HG03095 (cell line): ENCODE results near the gene CCDC27.
A peak's percentile ranks its signal among the peaks of the same experiment; 100 is the strongest.
"Not testable (repeated sequence)": the region's sequence is repeated elsewhere in the genome, so short reads cannot be mapped to it uniquely, and the experiment has no call there.

Experiments used
- ATAC-seq: cut with Tn5 transposase; IDR thresholded peaks from one replicate; pipeline ENCODE4 v1.9.1; 2021; ENCODE audit warnings: moderate library complexity; ENCODE audit not compliant: unreplicated experiment

Gene CCDC27

DNA sequence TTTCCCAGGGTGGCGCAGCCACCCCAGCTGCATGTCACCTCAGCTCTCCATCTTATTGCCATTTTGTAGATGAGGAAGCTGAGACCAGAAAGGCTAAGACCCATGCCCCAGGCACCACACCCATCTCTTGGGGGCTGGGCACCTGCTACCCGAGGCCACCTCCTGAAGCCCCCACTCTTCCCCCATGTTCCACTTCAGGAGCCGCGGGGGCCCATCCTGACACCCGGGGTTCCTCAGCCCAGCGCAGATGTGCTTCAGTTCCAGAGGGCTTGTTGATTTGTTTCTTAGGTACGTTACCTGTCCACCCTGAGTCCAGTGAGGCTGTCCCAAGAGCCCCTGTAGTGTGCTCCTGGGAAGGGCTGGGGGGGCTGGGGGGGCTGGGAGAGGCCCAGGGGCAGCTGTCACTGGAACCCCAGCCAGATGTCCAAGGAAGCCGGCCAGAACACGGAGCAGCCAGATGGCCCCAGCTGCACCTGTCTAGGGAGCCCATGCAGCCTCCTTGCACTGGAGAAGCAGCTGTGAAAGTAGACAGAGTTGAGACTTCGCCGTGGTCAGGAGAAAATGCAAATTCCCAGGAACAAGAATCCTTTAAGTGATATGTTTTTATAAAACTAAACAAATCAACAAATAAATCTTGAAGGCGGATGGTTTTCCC, 17.1 kb upstream of the CCDC27 start:
- no peak for ATAC-seq

- no peak for ATAC-seq
Observed at GRCh38 chr1:3735688-3736087, 16.6 kb upstream of the CCDC27 start.

GRCh38 chr1:3736131-3736561, 16.1 kb upstream of the CCDC27 start:
- no peak for ATAC-seq

DNA sequence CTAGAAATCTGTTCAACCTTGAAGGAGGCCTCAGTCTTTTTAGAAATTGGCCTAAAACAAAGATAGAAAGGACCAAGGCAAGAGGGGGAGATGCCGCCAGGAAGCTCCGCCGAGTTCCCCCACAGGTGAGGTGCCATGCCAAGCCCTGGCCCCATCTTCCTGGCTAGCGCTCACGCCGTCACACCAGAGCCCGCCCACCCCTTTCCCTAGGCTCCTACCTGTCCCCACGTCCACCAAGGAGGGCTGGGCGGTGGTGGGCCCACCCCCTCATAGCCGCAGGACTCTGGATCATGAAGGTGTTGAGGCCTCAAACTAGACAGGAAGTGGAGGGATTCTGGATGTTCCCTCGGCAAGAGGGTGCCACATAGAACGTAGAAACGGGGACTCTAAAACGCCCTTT, 15.5 kb upstream of the CCDC27 start:
- ATAC-seq, result no peak

DNA sequence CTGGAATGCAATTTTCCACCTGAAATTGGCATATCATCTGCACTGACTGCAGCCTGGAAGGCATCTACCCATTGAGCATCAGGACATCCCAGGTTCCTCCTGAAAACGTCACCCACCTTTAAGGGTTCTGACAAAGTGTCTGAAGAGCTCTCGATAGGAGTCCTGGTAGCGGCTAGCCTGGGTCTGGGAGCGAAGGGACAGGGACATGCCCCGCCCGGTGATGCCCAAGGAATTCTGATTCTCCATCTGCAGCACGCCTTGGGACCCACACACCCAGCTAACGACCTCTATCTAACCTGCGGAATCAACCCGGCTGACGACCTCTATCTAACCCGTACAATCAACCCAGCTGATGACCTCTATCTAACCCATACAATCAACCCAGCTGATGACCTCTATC, 13.3 kb upstream of the CCDC27 start:
- ATAC-seq, result no peak

DNA sequence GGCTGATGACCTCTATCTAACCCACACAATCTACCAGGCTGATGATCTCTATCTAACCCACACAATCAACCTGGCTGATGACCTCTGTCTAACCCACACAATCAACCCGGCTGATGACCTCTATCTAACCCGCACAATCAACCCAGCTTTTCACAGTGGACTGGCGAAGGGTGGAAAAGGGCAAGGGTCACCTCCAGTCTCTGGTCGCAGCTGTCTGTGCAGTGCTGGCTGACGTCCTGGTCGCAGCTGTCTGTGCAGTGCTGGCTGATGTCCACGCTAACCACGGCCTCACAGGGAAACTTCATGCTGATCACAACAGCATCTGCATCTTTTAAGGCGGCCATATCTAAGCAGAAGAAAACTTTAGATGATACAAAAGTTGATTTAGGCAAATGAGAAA, 12.2 kb upstream of the CCDC27 start:
- ATAC-seq, result no peak

DNA sequence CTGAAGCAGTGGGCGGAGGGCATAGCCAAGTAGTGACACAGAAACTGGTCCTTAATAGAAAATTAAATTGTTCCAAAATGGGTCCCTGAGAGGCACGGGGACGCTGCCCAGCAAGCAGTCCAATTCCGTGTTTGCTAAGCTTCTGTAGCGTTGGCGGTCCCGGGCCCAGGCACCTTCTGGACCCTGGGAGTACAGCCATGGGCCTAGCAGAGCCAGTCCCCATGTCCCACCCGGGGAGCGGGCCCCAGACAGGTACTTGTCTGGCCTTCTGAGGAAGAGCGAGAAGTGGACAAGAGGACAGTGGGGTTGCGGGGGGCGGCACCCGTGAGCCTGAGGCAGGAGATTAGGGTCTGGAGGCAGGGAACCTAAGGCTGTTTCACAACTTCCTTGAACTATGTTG, 11.5 kb upstream of the CCDC27 start:
- no peak for ATAC-seq

GRCh38 chr1:3741566-3742438, 10.4 kb upstream of the CCDC27 start:
- no peak for ATAC-seq

DNA sequence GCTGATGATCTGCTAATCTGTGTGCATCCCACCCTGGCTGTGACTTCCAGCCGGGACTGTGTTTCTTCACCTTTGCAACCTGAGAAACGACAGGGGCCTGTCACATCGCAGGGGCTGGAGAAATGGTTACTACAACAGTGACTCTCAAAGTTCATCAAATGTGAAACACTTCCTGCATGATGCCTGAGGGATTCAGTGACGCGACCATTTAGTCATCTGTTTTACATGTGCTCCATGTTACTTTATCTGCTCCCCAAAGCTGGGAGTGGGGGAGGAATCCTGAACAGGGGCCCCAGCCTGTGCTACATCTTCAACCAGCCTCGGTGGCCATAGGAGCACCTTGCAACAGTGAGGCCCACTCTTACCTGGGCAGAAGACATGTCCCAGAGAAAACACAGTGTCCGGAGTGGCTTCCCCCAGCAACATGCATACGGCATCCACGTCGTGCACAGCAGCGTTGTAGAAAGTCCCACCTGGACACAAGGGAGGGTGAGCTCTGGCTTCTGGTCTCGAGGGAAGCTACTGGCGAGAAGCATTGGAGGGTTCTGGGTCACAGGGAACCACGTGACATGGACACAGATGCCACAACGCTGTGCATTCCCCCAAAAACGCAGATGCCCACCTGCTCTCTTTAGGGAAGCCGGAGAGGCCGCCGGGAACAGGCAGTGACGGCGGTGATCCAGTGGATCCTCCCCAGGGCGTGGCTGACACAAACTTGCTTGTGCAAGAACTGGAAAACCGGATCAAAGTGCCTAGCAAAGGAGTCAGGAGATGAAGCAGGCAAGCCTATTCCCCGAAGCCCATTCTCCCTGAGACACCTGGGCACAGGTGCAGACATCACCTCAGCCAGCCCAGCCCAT, 9.6 kb upstream of the CCDC27 start:
- ATAC-seq, result no peak

GRCh38 chr1:3743421-3743820, 8.8 kb upstream of the CCDC27 start:
- no peak for ATAC-seq

DNA sequence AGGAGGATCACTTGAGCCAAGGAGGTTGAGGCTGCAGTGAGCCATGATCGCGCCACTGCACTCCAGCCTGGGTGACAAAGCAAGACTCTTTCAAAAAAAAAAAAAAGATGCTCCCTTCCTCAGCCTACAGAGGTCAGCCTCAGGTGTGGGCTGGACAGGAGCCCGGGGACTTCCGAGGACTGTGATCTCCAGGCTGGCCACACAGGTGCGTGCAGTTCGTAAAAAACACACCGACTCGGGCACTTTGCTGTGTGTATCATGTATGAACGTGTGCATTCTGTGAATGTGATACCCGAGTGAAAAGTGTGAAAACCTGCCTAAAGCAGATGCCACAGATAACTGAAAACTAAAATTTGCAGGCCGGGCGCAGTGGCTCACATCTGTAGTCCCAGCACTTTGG, 8.4 kb upstream of the CCDC27 start:
- no peak for ATAC-seq

DNA sequence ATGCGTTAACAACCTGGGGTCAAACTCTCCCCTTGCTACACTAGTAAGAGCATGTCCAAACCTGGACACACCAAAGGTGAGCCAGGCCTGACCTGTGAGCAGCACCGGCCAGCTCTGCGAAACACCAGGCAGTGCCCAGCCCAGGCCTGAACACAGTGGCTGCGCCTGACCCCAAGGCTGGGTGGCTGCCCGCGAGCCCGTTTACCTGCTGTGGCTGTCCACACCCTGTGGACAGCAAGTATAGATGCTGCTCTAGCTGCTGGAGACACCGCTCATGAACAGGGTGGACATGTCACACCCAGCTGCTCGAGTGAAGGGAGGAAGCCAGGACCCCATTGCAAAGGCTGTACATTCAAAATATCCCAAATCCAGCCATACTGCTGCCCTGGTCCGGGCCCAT, 7.6 kb upstream of the CCDC27 start:
- ATAC-seq, result no peak

GRCh38 chr1:3745071-3745470, 7.2 kb upstream of the CCDC27 start:
- no peak for ATAC-seq

- no peak for ATAC-seq
Observed at GRCh38 chr1:3745590-3746381, 6.5 kb upstream of the CCDC27 start.

GRCh38 chr1:3746389-3746829, 5.8 kb upstream of the CCDC27 start:
- ATAC-seq, result no peak

DNA sequence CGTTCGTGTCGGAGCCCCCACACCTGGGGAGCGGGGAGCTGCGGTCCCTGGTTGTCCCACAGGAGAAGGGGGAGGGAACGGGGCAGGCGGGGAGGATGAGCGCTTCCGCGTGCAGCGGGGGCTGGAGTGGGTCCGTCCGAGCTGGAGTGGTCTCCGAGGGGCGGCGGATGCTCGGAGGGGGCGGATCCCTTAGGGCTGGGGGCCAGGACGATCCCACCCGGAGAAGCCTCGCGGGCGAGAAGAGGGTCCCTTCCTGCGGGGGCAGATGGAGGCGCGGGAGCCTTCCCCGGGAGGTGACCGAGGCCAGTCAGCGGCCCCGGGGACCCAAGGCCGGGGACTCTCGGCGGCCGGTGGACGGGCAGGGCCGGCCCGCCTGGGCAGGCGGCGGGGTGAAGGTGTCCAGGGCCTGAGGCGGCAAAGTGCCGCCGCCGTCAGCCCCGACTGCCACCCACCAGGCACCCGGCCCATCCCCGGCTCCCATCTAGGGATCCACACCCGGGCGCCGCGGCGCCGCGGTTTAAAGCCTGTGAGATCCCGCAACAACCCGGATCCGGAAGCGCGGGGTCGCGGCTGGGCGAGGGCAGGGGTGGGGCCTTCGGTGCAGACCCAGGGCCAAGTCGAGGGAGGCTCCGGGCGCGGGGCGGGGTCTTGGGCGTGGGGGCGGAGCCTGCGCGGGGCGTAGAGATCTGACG, 5.3 kb upstream of the CCDC27 start:
- ATAC-seq, result peak; percentile 73

DNA sequence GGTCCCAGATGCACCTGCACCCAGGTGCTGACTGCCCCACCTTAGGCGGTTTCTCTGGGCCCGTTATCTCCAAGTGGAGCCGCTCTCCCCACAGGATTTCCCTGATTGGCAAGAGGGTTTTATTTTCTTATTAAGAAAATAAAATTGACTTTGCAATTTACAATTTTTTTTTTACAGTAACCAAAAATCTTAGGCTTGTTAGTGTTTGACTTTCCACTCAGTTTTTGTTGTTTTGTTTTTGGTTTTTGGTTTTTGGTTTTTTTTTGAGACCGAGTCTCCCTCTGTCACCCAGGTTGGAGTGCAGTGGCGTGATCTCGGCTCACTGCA, 4.8 kb upstream of the CCDC27 start:
- ATAC-seq, result no peak

- ATAC-seq, result no peak
Observed at GRCh38 chr1:3747903-3748302, 4.3 kb upstream of the CCDC27 start.

DNA sequence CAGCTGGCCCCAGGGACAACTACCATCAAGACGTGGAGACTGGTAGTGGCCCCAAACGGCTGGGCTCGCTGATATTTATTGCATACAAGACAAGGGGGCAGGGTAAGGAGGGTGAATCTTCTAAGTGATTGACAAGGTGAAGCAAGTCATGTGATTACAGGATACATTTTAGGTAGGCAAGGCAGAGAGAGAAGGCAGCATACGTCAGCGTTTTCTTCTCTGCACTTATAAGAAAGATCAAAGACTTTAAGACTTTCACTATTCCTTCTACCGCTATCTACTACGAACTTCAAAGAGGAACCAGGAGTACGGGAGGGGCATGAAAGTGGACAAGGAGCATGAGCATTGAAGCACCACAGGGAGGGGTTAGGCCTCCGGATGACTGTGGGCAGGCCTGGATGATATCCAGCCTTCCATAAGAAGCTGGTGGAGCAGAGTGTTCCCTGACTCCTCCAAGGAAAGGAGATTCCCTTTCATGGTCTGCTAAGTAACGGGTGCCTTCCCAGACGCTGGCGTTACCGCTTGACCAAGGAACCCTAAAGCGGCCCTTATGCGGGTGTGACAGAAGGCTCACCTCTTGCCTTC, 3.8 kb upstream of the CCDC27 start:
- ATAC-seq, result not testable (repeated sequence)

DNA sequence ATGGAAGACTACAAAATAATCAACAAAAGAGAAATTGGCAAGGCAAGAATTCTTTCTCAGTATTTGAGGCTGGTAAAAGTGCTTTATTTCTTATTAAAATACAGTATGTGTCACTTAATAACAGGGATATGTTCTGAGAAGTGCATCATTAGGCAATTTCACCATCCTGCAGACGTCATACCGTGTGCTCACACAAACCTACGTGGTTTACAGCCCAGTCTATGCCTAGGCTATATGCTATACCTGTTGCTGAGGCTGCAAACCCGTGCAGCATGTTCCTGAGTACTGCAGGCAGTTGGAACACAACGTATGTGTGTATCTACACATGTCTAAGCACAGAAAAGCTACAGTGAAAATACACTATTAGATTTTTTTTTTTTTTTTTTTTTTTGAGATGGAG, 2.7 kb upstream of the CCDC27 start:
- ATAC-seq, result no peak
